ENCODE results near the gene KRT3. TPM values are rescaled to one million over a fixed set of nuclear protein-coding genes. Genes with fewer than 3 reads are reported as not detected.

Gene KRT3
- total RNA-seq, 6 experiments from 2014 or later, result not detected

- WGBS (ENCODE audit: insufficient coverage, low coverage, low lambda C conversion rate, missing lambda C conversion rate), result 52% methylated on average over 7 of the region's 8 CpGs
- Histone ChIP-seq H3K4me1 (no peaks in the 10 kb centered on the region), H3K9me3 (no peaks in the 10 kb centered on the region), H3K27me3 (no peaks in the 10 kb centered on the region), H3K27ac (no peak overlapping the region), H3K36me3 (no peaks in the 10 kb centered on the region), H3K4me3 (no peak overlapping the region)
- DNase-seq, result no peak
- ATAC-seq, result no peak
- TF ChIP-seq CTCF (IDR thresholded peaks at IDR 0.05), result no peak
- TF ChIP-seq POLR2A (IDR thresholded peaks at IDR 0.05), result no peak
- intact Hi-C loops (cut with DNase I), result no loop called here
Measured at GRCh38 chr12:52756281-52756960, 39.5 kb downstream of the KRT3 start.

- no peak overlapping the region for H3K27ac ChIP-seq
- no peak overlapping the region for H3K4me3 ChIP-seq
- H3K27me3 ChIP-seq, result no peaks in the 10 kb centered on the region
- no peak for TF ChIP-seq CTCF (IDR thresholded peaks at IDR 0.05)
- WGBS (ENCODE audit: insufficient coverage, low coverage, low lambda C conversion rate, missing lambda C conversion rate), result 61% methylated on average over 3 of the region's 3 CpGs
- DNase-seq, result no peak
- H3K4me1 ChIP-seq, result no peaks in the 10 kb centered on the region
- intact Hi-C loops (cut with DNase I), result no loop called here
- H3K9me3 ChIP-seq, result no peaks in the 10 kb centered on the region
- ATAC-seq, result no peak
- H3K36me3 ChIP-seq, result no peaks in the 10 kb centered on the region
Measured at GRCh38 chr12:52755533-52755932, 40.4 kb downstream of the KRT3 start.

GRCh38 chr12:52754135-52754534 lies 41.8 kb downstream of the KRT3 start:
- Histone ChIP-seq H3K27me3 (no peaks in the 10 kb centered on the region), H3K9me3 (no peaks in the 10 kb centered on the region)
- intact Hi-C loops (cut with DNase I), result no loop called here

GRCh38 chr12:52753283-52753682 lies 42.6 kb downstream of the KRT3 start:
- H3K27me3 ChIP-seq, result no peaks in the 10 kb centered on the region
- no peak overlapping the region for H3K27ac ChIP-seq
- no peaks in the 10 kb centered on the region for H3K36me3 ChIP-seq
- DNase-seq (no peak), ATAC-seq (no peak)
- TF ChIP-seq CTCF (IDR thresholded peaks at IDR 0.05), result no peak
- no peak for TF ChIP-seq POLR2A (IDR thresholded peaks at IDR 0.05)
- H3K4me1 ChIP-seq, result no peaks in the 10 kb centered on the region
- intact Hi-C loops (cut with DNase I), result no loop called here
- 60% methylated on average over 1 of the region's 3 CpGs for WGBS (ENCODE audit: insufficient coverage, low coverage, low lambda C conversion rate, missing lambda C conversion rate)
- H3K4me3 ChIP-seq, result no peak overlapping the region
- H3K9me3 ChIP-seq, result no peaks in the 10 kb centered on the region

More at GRCh38 chr12:52754135-52754534, 41.8 kb downstream of the KRT3 start:
- TF ChIP-seq POLR2A (IDR thresholded peaks at IDR 0.05), result no peak
- TF ChIP-seq CTCF (IDR thresholded peaks at IDR 0.05), result no peak
- Histone ChIP-seq H3K4me3 (no peak overlapping the region), H3K36me3 (no peaks in the 10 kb centered on the region), H3K27ac (no peak overlapping the region), H3K4me1 (no peaks in the 10 kb centered on the region)
- no peak for ATAC-seq
- DNase-seq, result no peak

- no peak for ATAC-seq
- intact Hi-C loops (cut with DNase I), result no loop called here
- DNase-seq, result no peak
Measured at GRCh38 chr12:52752516-52752915, 43.4 kb downstream of the KRT3 start.

More at GRCh38 chr12:52752516-52752915, 43.4 kb downstream of the KRT3 start:
- Histone ChIP-seq H3K4me3 (no peak overlapping the region), H3K9me3 (no peaks in the 10 kb centered on the region), H3K36me3 (no peaks in the 10 kb centered on the region), H3K27me3 (no peaks in the 10 kb centered on the region), H3K27ac (no peak overlapping the region), H3K4me1 (no peaks in the 10 kb centered on the region)
- no peak for TF ChIP-seq POLR2A (IDR thresholded peaks at IDR 0.05)
- WGBS (ENCODE audit: insufficient coverage, low coverage, low lambda C conversion rate, missing lambda C conversion rate), result 59% methylated on average over 2 of the region's 2 CpGs
